ENCODE data around the gene FGF6. TPM values are rescaled to one million over a fixed set of nuclear protein-coding genes. Genes with fewer than 3 reads are reported as not detected.

Gene FGF6
- polyA plus RNA-seq (2011; rRNA removed): not detected in 2 replicates
- not detected in 2 replicates for polyA minus RNA-seq (2011; rRNA and poly(A)+ RNA removed)

- no peak for DNase-seq (ENCODE audit: low read depth)
- POLR2A ChIA-PET: no interaction called here
- Histone ChIP-seq H3K27me3 (ENCODE audit: control insufficient read depth, insufficient read depth, low read length) (peaks cover 4% of the 10 kb centered on the region), H3K36me3 (ENCODE audit: control insufficient read depth, insufficient read depth, low read length) (no peaks in the 10 kb centered on the region), H3K4me3 (ENCODE audit: low read depth, low read length) (no peak within 1 kb of the TSS)
- TF ChIP-seq CTCF (IDR thresholded peaks at IDR 0.05; ENCODE audit: insufficient read depth, low read depth, low read length): no peak
- CTCF ChIA-PET: interaction anchor here (0.6 kb wide), 1 partner anchor 135 kb away, joined by 3 read pairs; no protein-coding TSS in a partner anchor
Measured at GRCh38 chr12:4445156-4446101, at the start of gene FGF6. Gene FGF6, minus strand, starts transcription at chr12:4445815. Its CDS starts 245 bp downstream, at chr12:4445570.

GRCh38 chr12:4490973-4491372 lies 45.4 kb upstream of the FGF6 start:
- H3K27me3 ChIP-seq (ENCODE audit: control insufficient read depth, insufficient read depth, low read length): no peaks in the 10 kb centered on the region
- CTCF ChIA-PET: no interaction called here
- H3K4me3 ChIP-seq (ENCODE audit: low read depth, low read length): no peak overlapping the region
- TF ChIP-seq CTCF (IDR thresholded peaks at IDR 0.05; ENCODE audit: insufficient read depth, low read depth, low read length): no peak
- H3K36me3 ChIP-seq (ENCODE audit: control insufficient read depth, insufficient read depth, low read length): no peaks in the 10 kb centered on the region; the same call in 1 of the 2 replicates
- POLR2A ChIA-PET: no interaction called here
- no peak for DNase-seq (ENCODE audit: low read depth)

GRCh38 chr12:4489556-4489955 lies 43.9 kb upstream of the FGF6 start:
- CTCF ChIA-PET: no interaction called here
- no peak for DNase-seq (ENCODE audit: low read depth)
- no peak for TF ChIP-seq CTCF (IDR thresholded peaks at IDR 0.05; ENCODE audit: insufficient read depth, low read depth, low read length)
- POLR2A ChIA-PET: no interaction called here
- no peaks in the 10 kb centered on the region for H3K27me3 ChIP-seq (ENCODE audit: control insufficient read depth, insufficient read depth, low read length)
- H3K36me3 ChIP-seq (ENCODE audit: control insufficient read depth, insufficient read depth, low read length): no peaks in the 10 kb centered on the region; the same call in 1 of the 2 replicates
- H3K4me3 ChIP-seq (ENCODE audit: low read depth, low read length): no peak overlapping the region

- ChIA-PET POLR2A (no interaction called here), CTCF (interaction anchor here (0.6 kb wide), 1 partner anchor 11 kb away, joined by 6 read pairs; no protein-coding TSS in a partner anchor)
- Histone ChIP-seq H3K4me3 (ENCODE audit: low read depth, low read length) (no peak overlapping the region), H3K27me3 (ENCODE audit: control insufficient read depth, insufficient read depth, low read length) (no peaks in the 10 kb centered on the region), H3K36me3 (ENCODE audit: control insufficient read depth, insufficient read depth, low read length) (no peaks in the 10 kb centered on the region; the same call in 1 of the 2 replicates)
- DNase-seq (ENCODE audit: low read depth): no peak
- TF ChIP-seq CTCF (IDR thresholded peaks at IDR 0.05; ENCODE audit: insufficient read depth, low read depth, low read length): no peak
Measured at GRCh38 chr12:4486980-4487379, 41.4 kb upstream of the FGF6 start.

- ChIA-PET CTCF (no interaction called here), POLR2A (no interaction called here)
- no peaks in the 10 kb centered on the region; the same call in 1 of the 2 replicates for H3K36me3 ChIP-seq (ENCODE audit: control insufficient read depth, insufficient read depth, low read length)
- no peak for DNase-seq (ENCODE audit: low read depth)
- no peaks in the 10 kb centered on the region for H3K27me3 ChIP-seq (ENCODE audit: control insufficient read depth, insufficient read depth, low read length)
- H3K4me3 ChIP-seq (ENCODE audit: low read depth, low read length): no peak overlapping the region
- no peak for TF ChIP-seq CTCF (IDR thresholded peaks at IDR 0.05; ENCODE audit: insufficient read depth, low read depth, low read length)
Measured at GRCh38 chr12:4486049-4486699, 40.6 kb upstream of the FGF6 start.
